GM23338 (cell line): ENCODE measurements around the gene C5orf22. TPM values are rescaled to one million over a fixed set of nuclear protein-coding genes. Genes with fewer than 3 reads are reported as not detected.

Experiments used
- ATAC-seq: fragments of 200-7000 bp; cut with Tn5 transposase; 3 replicates; pipeline ENCODE4 v1.9.1; 2020
- DNase-seq: peaks from one replicate; pipeline ENCODE4 v3.0.0-alpha.2; 2015; ENCODE audit warnings: low spot score
- H2AFZ ChIP-seq: fragments of 200-600 bp; sonication (generic); 2 replicates; pipeline ENCODE4 v1.8.0; 2016; ENCODE audit warnings: antibody characterized with exemption, mild to moderate bottlenecking, moderate library complexity
- H3F3A ChIP-seq: fragments of 200-600 bp; sonication (generic); replicated peaks from 2 replicates; pipeline ENCODE4 v1.8.0; 2017; ENCODE audit warnings: antibody characterized with exemption, mixed run types, low read depth
- H3K27ac ChIP-seq: fragments of 200-600 bp; sonication (generic); 2 replicates; pipeline ENCODE4 v1.6.1; 2016; ENCODE audit warnings: low read depth
- H3K27me3 ChIP-seq: fragments of 200-600 bp; sonication (generic); 2 replicates; pipeline ENCODE4 v1.8.0; 2016; ENCODE audit warnings: mild to moderate bottlenecking, mixed run types, moderate library complexity; ENCODE audit not compliant: insufficient read depth
- H3K36me3 ChIP-seq: fragments of 200-600 bp; sonication (generic); 2 replicates; pipeline ENCODE4 v1.8.0; 2016; ENCODE audit warnings: mild to moderate bottlenecking; ENCODE audit not compliant: insufficient read depth
- H3K4me1 ChIP-seq: fragments of 200-600 bp; sonication (generic); 2 replicates; pipeline ENCODE4 v1.8.0; 2016; ENCODE audit warnings: mild to moderate bottlenecking, moderate library complexity; ENCODE audit not compliant: insufficient read depth
- H3K4me2 ChIP-seq: fragments of 200-600 bp; sonication (generic); 2 replicates; pipeline ENCODE4 v1.7.1; 2017; ENCODE audit warnings: mixed run types
- H3K4me3 ChIP-seq: fragments of 200-600 bp; sonication (generic); 2 replicates; pipeline ENCODE4 v1.6.1; 2016; ENCODE audit warnings: mixed run types
- H3K79me2 ChIP-seq: fragments of 200-600 bp; sonication (generic); replicated peaks from 2 replicates; pipeline ENCODE4 v1.8.0; 2017; ENCODE audit warnings: mild to moderate bottlenecking; ENCODE audit not compliant: insufficient read depth
- H3K9me2 ChIP-seq: fragments of 200-600 bp; sonication (generic); 2 replicates; pipeline ENCODE4 v1.8.0; 2017; ENCODE audit not compliant: insufficient read depth
- H4K20me1 ChIP-seq: fragments of 200-600 bp; sonication (generic); replicated peaks from 2 replicates; pipeline ENCODE4 v1.8.0; 2017; ENCODE audit warnings: mild to moderate bottlenecking; ENCODE audit not compliant: insufficient read depth
- H3K27ac Mint-ChIP-seq: 2 replicates; pipeline ENCODE4 v1.8.0; 2020; ENCODE audit warnings: inconsistent platforms, mild to moderate bottlenecking, moderate library complexity, mixed read lengths
- H3K27me3 Mint-ChIP-seq: 3 replicates; pipeline ENCODE4 v1.8.0; 2022; ENCODE audit warnings: low read depth, mild to moderate bottlenecking, moderate library complexity, mixed read lengths, inconsistent platforms; ENCODE audit not compliant: insufficient read depth, poor library complexity
- H3K36me3 Mint-ChIP-seq: 3 replicates; pipeline ENCODE4 v1.8.0; 2021; ENCODE audit warnings: low read depth, mild to moderate bottlenecking, inconsistent platforms, moderate library complexity, mixed read lengths
- H3K4me1 Mint-ChIP-seq: 3 replicates; pipeline ENCODE4 v1.8.0; 2020; ENCODE audit warnings: mild to moderate bottlenecking, inconsistent platforms, mixed read lengths
- H3K4me3 Mint-ChIP-seq: 3 replicates; pipeline ENCODE4 v1.8.0; 2021; ENCODE audit warnings: moderate library complexity, mild to moderate bottlenecking, inconsistent platforms, mixed read lengths
- H3K9me3 Mint-ChIP-seq: 3 replicates; pipeline ENCODE4 v1.8.0; 2020; ENCODE audit warnings: moderate library complexity, mild to moderate bottlenecking, inconsistent platforms, mixed read lengths
- CREB1 ChIP-seq: fragments of 250-450 bp; sonication (Bioruptor Pico); IDR thresholded peaks from 2 replicates; pipeline ENCODE4 v1.5.0; 2020; ENCODE audit warnings: low read depth, mild to moderate bottlenecking, moderate library complexity
- CTCF ChIP-seq, 2 experiments: fragments of 200-600 bp in 1 of 2; sonication (generic) in 1 of 2; conservative IDR thresholded peaks; 2 replicates each; pipeline versions ENCODE4 v1.5.1 to v1.6.1; 2016 to 2017; ENCODE audit warnings: antibody characterized with exemption in 2 of 2, low read depth in 2 of 2, mild to moderate bottlenecking in 2 of 2, moderate library complexity in 1 of 2
- ETS1 ChIP-seq: IDR thresholded peaks from 2 replicates; pipeline ENCODE4 v1.6.1; 2016; ENCODE audit warnings: antibody characterized with exemption
- EZH2 ChIP-seq: fragments of 200-600 bp; sonication (generic); IDR thresholded peaks from one replicate; pipeline ENCODE4 v1.8.0; 2017; ENCODE audit warnings: antibody characterized with exemption, mild to moderate bottlenecking, low read depth; ENCODE audit not compliant: unreplicated experiment
- EZH2phosphoT487 ChIP-seq: fragments of 200-600 bp; sonication (generic); IDR thresholded peaks from one replicate; pipeline ENCODE4 v1.8.1; 2018; ENCODE audit warnings: antibody characterized with exemption; ENCODE audit not compliant: unreplicated experiment
- JUNB ChIP-seq: IDR thresholded peaks from one replicate; pipeline ENCODE4 v1.6.1; 2016; ENCODE audit warnings: antibody characterized with exemption; ENCODE audit not compliant: unreplicated experiment
- NANOG ChIP-seq: IDR thresholded peaks from 2 replicates; pipeline ENCODE4 v1.6.1; 2016; ENCODE audit warnings: antibody characterized with exemption, borderline replicate concordance
- POLR2AphosphoS5 ChIP-seq: IDR thresholded peaks from 2 replicates; pipeline ENCODE4 v1.6.1; 2016; ENCODE audit warnings: antibody characterized with exemption, low read depth
- STAT1 ChIP-seq: IDR thresholded peaks from one replicate; pipeline ENCODE4 v1.6.1; 2016; ENCODE audit warnings: antibody characterized with exemption; ENCODE audit not compliant: unreplicated experiment
- ZNF114 ChIP-seq: fragments of 250-450 bp; sonication (Bioruptor Pico); IDR thresholded peaks from 2 replicates; pipeline ENCODE4 v1.5.0; 2020; ENCODE audit warnings: mild to moderate bottlenecking, moderate library complexity
- ZNF331 ChIP-seq: fragments of 250-450 bp; sonication (Bioruptor Pico); IDR thresholded peaks from 2 replicates; pipeline ENCODE4 v1.5.0; 2020; ENCODE audit warnings: low read depth, mild to moderate bottlenecking, moderate library complexity
- ZNF462 ChIP-seq: fragments of 250-450 bp; sonication (Bioruptor Pico); IDR thresholded peaks from 2 replicates; pipeline ENCODE4 v1.5.0; 2020; ENCODE audit warnings: mild to moderate bottlenecking, moderate library complexity
- polyA plus RNA-seq: library from polyadenylated mRNA; unstranded; fragments of >200 nt; fragmentation: Nextera tagmentation; extraction: Ambion mirVana; gene quantifications from 2 replicates; pipeline ENCODE4 v1.2.1, GENCODE V29; 2016
- total RNA-seq: library from RNA; depleted of rRNA; stranded (reverse); fragments of >200 nt; shearing (Covaris generic); gene quantifications from 2 replicates; pipeline ENCODE4 v1.2.3, GENCODE V29; 2014
- TF ChIP-seq, protein P1 (sequence below): IDR thresholded peaks from one replicate; pipeline ENCODE4 v1.6.1; 2018; ENCODE audit warnings: antibody characterized with exemption; ENCODE audit not compliant: unreplicated experiment

Gene C5orf22
- total and polyA plus RNA-seq, 2 experiments from 2014 or later, result 13.6 to 30.9 TPM

DNA sequence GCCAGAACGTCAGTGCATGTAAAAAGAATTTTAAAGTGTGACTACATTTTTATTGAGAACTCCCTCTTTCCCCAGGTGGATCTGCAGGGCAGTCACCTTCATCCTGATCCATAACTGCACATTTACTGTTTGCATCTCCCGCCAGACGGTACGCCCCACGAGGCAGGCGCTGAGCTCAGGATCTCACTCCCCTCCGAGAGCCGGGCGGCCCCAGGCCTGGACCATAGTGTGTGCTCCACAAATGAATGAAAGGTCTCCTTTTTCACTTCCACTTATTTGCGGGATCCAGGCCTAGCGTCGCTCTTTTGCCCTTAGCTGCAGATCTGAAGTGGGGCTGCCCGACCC lies 586 bp upstream of the C5orf22 start:
- DNase-seq, result no peak
- Mint-ChIP-seq H3K4me1 (peaks cover 19% of the 10 kb centered on the region), H3K4me3 (peak overlapping the region; percentile 100), H3K9me3 (no peaks in the 10 kb centered on the region), H3K27ac (peak overlapping the region; percentile 93), H3K36me3 (peaks cover 64% of the 10 kb centered on the region), H3K27me3 (peaks cover 11% of the 10 kb centered on the region)
- H3K27ac ChIP-seq, result peak overlapping the region; percentile 82
- H3K27me3 ChIP-seq, result no peaks in the 10 kb centered on the region
- TF ChIP-seq EZH2phosphoT487 (no peak), JUNB (no peak), EZH2 (no peak), STAT1 (no peak), ZNF462 (no peak), CREB1 (CRISPR knock-in tag) (no peak), ZNF114 (CRISPR knock-in tag) (no peak), ZNF331 (CRISPR knock-in tag) (no peak), CTCF (conservative IDR thresholded peaks at IDR 0.05; ENCODE audit: low read depth in 2 of 2) (no peak), NANOG (no peak), POLR2AphosphoS5 (no peak), ETS1 (no peak)
- TF ChIP-seq, protein P1, sequence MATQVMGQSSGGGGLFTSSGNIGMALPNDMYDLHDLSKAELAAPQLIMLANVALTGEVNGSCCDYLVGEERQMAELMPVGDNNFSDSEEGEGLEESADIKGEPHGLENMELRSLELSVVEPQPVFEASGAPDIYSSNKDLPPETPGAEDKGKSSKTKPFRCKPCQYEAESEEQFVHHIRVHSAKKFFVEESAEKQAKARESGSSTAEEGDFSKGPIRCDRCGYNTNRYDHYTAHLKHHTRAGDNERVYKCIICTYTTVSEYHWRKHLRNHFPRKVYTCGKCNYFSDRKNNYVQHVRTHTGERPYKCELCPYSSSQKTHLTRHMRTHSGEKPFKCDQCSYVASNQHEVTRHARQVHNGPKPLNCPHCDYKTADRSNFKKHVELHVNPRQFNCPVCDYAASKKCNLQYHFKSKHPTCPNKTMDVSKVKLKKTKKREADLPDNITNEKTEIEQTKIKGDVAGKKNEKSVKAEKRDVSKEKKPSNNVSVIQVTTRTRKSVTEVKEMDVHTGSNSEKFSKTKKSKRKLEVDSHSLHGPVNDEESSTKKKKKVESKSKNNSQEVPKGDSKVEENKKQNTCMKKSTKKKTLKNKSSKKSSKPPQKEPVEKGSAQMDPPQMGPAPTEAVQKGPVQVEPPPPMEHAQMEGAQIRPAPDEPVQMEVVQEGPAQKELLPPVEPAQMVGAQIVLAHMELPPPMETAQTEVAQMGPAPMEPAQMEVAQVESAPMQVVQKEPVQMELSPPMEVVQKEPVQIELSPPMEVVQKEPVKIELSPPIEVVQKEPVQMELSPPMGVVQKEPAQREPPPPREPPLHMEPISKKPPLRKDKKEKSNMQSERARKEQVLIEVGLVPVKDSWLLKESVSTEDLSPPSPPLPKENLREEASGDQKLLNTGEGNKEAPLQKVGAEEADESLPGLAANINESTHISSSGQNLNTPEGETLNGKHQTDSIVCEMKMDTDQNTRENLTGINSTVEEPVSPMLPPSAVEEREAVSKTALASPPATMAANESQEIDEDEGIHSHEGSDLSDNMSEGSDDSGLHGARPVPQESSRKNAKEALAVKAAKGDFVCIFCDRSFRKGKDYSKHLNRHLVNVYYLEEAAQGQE, result no peak
- H3K36me3 ChIP-seq, result peaks cover 31% of the 10 kb centered on the region
- ATAC-seq, result peak; percentile 6
- peak overlapping the region; percentile 80 for H3K4me2 ChIP-seq
- H3F3A ChIP-seq, result 0 out of 2 replicates have a peak, but pooled peaks cover 3% of the 10 kb centered on the region
- H2AFZ ChIP-seq, result peak overlapping the region; percentile 78; the same call in 1 of the 2 replicates
- peak overlapping the region; percentile 78 for H3K4me3 ChIP-seq
- peaks cover 55% of the 10 kb centered on the region for H3K79me2 ChIP-seq
- H3K9me2 ChIP-seq, result no peaks in the 10 kb centered on the region
- no peaks in the 10 kb centered on the region; the same call in none of the 2 replicates for H4K20me1 ChIP-seq
- peaks cover 12% of the 10 kb centered on the region; the same call in 1 of the 2 replicates for H3K4me1 ChIP-seq
